Stimulated activated CD4-positive, alpha-beta T cell treated with anti-CD3 and anti-CD28 coated beads, Interleukin-15, amount 100 ng/mL, for 1 hour (primary cell): ENCODE measurements around the gene PKD1L1.

Source experiments
- DNase-seq, 2 donors: peaks; one replicate each; pipeline ENCODE4 v3.0.0-alpha.2; 2020; ENCODE audit warnings: low read depth in 1 of 2, low spot score in 1 of 2

PKD1L1 gene

DNA sequence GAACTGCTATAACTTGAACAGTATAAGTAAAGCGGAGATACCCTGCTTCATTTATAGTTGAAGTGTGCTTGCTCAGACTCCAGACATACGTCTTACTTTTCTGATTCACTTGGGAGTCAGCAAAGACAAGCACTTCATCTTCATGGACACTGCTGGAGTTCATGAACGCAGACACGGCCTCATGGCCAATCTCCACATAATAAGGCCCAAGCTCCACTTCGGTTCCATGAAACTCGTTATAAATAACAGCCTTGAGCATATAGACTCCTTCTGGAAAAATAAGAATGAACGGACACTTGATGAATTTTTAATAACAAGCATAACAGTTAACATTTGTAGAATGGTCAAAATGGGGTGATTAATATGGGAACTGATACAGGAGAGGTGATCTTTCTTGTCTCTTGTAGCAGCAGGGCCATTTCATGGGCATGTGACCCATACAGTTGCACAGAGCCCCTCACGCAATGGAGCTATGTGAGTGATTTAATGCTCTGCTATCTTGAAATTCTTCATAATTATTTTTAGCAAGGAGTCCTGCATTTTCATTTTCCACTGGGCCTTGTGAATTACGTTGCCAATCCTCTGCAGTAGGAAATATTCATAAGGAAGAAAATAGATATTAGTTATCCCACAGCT lies 40.2 kb downstream of the PKD1L1 start:
- no peak for DNase-seq

DNA sequence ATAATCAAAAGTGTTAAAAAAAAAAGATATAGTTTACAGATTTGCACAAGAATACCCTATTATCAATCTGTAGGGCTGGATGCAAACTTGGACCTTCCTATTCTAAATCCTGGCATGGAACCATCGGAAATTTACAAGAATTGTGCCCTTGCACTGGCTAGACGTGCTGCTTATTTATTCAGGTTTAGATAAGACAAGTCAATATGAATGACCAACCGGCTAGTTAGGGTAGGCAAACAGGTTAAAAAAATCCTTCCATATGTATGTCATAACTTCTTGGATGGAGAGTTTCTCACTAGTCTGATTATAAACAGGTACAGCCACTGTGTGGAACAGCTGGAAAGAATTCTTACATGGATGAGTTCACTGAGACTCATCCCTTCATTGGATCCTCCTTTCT lies 41.4 kb downstream of the PKD1L1 start:
- DNase-seq, result no peak

DNA sequence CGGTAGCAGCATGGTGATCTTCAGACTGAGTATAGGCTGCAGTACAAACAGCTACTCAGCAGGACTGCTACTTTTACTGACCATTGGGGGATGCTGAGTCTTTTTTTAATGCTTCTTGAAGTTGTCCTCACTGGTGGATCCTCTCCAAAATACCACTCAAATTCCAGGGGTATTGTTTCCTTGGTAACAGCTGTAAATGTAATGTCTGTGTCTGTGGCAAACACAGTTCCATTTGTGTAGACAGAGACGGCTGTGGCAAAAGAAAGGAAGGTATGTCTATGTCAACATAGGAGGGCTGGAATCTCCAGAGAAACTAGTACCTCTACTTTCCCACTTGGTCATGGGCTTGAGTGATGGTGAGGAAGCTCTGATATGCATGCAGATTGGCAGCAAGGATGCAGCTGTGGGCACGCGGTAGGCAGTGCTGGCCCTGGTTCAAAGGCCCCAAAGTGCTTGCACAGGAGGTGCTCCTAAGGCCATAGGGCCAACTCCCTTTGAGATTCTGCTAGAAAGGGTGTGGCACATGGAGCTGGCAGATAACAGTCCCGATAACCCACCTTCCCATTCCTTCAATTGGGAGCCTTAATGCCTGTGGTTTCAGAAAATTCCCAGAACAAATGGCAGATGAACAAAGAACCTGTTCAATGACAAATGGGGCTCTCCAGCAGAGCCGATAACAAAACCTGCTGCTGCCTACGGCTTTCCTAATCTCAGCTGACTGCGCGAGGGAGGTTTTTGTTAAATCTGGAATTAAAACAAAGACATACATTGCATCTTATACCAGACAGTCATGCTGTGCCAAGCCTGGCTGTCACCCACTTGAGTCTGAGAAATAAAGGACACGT lies 43.0 kb downstream of the PKD1L1 start:
- DNase-seq, result no peak

DNA sequence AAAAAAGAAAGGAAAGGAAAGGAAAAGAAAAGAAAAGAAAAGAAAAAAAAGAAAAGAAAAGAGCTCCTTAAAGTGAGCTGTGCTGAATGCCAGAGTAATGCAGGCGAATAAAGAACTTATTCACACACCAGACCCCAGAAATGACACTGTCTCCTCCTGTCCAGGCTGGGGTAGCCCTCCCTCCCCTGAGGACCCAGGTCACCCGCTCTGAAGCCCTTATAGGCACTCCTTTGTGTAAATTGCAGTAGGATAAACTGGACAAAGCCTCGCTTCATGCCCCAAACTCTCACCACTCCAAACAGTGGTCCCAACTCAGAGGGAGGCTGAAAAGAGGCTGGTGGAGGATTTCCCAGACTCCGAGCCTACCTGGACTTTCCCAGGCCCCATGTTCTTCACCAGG lies 46.3 kb downstream of the PKD1L1 start:
- no peak for DNase-seq

DNA sequence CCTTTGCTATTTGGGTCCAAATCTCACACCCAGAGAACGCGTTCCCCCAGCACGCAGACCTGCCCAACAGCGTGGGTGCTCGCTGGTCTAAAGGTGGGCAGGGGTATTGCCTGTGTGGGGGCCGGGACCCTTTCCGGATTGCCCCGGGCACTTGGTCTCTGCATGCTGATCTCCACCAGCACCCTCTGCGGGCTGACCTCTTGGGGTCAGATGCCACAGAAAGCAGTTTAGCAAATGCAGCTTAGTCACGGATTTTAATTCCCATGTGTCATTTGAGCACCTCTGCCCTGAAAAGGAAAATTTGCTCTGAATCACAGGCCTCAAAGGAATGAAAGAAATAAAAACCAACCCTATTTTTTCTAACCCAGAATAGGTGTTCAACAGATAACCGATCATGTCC lies 46.7 kb downstream of the PKD1L1 start:
- DNase-seq, result no peak

DNA sequence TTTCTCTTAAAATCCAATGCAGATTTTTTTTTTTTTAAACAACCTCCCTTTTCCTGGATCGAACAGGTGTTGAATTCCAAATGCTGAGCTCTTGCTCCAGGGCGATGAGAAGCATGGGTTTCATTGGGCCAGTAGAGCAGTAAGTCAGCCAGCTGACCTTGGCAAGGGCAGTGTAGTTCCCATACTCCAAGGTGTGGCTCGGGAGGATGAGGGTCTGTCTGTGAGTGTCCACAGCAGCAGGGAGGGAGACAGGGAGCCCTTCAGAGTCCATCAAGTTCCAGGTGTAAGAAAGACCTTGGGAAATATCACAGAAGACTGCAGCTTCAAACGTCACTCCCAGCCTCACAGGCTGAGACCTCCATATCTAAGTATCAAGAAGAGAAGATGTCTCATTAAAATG lies 50.4 kb downstream of the PKD1L1 start:
- DNase-seq, result no peak

DNA sequence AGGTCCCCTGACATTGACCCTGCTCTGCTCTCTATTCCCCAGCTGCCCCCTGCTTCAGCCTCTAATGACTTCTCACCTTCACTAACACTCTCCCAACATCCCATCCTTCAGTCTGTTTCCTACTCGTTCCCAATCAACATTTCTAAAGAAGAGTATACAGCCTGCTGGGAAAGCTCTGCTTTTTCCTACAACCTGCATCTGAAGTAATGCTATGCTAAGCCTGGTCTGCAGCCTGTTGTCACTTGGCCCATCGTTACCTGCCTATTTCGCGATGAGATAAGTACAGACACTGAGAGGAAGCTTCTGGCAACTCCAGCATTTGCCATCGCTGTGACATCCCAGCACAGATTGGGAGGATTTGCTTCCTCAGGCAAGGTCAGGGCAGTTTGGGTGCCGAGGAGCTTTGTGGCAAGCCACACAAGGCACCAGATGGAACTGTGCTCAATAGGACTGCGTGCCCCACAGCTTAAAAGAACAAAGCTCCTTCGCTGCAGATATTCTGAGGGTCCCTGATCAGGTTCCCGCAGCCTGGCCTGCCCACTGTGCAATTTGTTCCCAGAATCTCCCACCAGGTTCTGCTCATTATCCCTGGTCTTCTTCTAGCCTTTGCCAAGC lies 51.4 kb downstream of the PKD1L1 start:
- no peak for DNase-seq

DNA sequence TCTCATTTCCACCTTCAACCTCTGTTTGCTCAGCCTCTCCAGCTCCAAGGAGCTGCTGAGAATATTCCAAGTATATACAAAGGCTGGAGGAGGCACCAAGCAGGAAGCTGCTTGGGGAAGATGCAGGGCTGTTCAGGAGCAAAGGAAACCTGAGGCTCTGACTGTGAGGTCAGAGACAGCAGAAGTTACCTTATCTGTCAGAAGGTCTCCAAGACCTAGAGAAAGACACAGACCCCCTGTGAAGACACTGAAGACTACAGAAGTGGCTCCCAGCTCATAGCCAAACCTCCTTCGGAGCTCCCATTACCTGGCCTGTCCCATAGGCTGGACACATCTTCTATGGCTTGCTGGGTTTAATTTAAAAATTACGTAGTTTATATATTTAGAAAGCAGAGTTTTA lies 53.2 kb downstream of the PKD1L1 start:
- DNase-seq, result no peak

DNA sequence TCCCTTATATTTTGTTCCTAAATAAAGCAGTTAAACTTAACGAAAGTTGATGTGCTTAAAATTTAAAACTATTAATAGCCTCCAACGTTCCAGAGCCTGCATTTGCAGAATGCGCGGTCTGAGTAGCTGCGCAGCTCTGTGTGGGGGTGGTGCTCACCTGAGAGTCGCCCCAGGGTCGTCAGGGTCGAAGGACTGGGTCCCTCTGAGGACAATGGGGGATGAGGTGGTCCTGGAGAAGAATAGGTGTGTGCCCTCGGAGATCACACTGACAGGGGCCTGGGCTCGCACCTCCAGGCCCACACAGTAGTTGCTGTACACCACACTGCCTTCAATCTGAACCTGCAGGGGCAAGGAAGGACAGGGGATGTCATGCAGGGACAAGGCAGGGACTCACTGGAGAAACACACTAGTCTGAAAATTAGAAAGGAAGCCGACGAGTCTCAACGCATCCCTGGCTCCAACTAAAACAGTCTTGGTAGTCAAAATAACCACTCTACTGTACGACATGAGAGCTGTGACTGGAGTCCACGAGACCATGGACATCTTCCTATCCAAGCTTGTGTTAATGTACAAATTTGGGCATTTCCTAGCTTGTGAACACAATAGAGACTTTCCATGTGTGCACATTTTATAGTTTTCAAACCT lies 54.4 kb downstream of the PKD1L1 start:
- no peak for DNase-seq

DNA sequence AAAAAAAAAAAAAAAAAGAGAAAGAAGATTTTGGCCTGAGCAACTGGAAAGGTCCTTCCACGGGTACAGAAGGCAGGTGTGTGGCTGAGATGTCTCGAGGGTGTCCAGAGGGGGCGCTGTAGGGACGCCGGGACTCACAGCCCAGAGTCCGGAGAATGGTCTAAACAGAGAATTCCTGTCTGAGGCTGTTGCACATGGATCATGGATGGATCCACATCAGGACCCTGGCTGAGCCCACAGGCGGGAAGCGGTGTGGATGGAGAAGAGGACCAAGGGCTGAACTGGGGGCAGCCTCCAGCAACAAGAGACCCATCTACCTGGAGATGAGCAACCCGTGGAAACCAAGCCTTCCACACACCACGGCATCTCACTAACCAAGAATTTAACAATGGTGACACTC lies 55.0 kb downstream of the PKD1L1 start:
- DNase-seq, result no peak

DNA sequence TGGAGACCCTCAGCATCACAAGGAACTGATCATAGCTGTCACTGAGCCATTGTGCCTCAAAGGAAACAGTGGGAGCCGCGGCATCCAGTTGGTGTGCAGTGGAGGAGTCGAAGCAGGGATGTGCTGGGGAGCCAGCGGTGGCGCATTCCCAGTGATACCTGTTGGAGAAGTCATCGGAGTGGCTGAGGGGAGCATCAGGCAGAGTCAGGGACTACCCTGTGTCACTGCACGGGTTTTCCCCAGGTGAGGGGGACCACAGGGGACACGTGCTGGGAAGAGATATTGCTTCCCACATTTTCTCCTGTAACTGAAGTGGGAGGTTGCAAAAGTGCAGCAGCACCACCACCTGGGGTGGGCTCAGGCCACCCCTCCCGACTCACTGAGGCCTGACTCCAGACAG lies 57.7 kb downstream of the PKD1L1 start:
- DNase-seq, result no peak

DNA sequence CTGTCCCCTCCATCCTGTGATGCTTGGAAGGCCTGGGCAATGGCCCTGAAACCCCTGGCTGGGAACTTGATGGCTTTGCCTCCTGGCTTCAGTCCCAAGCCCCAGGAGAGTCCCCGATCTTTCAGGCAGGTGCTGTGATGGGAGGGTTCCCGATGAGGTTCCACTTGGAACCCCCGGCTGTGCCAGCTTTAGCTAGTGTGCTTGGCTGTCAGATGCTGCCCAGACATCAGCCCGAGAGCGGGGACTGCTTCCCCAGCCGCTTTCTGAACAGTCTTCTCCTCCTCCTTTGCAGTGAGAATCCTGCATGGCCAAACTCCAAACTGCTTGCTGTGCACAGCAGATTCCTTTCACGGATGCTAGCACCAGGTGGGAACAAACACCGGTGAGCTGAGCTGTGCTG lies 58.1 kb downstream of the PKD1L1 start:
- DNase-seq, result no peak

DNA sequence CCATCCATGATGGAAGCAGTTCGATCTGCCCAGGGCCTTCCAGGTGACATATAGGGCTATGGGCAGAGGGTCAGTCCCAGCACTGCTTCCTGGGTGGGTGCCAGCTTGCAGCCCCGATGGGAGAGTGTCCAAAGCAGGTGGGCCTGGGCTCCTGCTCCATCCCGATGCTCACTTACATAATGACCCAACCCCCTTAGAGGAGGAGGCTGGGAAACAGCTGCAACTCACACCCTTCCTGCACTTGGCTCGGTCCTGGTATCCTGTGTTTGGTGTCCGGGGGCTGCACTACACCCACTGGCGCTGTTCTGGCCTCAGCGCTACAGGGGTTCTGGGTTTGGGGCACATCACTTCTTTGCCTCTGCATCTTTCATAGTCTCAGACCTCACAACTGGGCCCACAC lies 58.5 kb downstream of the PKD1L1 start:
- no peak for DNase-seq

DNA sequence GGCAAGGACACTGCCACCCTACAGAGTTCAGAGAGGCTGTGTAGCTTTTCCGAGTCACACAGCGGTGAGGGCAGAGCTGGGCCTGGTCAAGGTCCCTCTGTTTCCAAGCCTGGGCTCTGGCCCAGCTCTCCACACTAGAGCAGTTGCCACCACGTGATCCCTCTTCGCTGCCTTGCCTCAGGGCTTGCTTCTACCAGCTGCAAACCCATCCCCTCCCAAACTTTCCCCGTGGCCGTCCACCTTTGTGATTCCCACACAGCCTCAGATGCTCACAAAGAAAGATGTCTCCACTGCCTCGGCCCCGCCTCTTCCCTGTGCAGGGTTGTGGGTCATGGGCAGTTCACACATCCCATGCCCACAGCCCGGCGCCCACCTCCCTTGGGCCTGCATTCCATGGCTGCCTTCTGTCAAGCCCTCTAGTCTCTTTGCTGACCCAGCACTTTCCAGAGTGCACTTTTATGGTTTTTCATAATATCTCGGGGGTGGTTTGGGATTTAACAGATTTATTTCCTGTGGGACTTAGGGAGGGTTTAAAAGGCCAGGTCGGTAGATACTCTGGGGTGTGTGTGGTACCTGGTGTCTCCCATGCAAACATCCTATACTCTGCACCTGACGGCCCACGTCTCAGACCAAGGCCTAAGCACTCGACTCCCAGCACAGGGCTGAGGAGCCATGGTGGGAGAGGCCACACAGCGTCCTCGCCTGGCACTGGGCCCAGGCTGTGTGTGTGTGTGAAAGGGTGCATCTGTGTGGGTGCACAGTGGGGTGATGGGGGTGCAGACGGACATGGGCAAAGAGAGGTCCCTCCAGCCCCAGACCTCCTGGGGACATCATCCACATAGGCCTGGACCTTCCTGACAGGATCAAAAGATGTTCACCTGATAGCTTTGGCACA lies 59.6 kb downstream of the PKD1L1 start:
- DNase-seq, result no peak

DNA sequence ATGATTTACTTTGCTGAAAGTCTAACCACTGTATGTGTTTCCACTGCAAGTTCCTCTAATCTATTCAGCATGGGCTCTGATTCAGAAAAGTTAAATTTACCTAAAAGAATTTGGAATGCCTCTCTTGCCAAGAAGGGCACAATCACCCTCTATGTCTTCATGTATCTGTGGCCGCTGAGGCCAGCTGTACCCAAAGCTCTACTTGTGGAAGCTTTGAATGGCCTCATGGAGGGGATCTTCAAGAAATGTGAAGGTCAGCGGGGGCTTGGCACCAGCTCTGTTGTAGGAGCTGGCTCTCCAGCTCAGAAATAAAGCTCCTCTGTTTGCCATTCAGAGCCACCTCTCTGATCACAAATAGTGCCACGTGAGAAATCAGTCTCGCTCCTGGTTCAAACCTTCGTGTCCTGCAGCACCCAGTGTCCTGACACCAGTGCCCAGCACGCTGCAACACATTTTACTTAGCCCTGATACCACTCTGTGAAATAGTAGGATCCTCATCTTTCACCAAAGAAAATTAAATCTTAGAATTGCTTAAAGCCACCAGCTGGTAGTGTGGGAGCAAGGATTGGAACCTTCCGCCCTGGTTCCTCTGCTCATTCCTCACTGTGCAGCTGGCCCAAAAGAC lies 61.1 kb downstream of the PKD1L1 start:
- DNase-seq, result no peak

DNA sequence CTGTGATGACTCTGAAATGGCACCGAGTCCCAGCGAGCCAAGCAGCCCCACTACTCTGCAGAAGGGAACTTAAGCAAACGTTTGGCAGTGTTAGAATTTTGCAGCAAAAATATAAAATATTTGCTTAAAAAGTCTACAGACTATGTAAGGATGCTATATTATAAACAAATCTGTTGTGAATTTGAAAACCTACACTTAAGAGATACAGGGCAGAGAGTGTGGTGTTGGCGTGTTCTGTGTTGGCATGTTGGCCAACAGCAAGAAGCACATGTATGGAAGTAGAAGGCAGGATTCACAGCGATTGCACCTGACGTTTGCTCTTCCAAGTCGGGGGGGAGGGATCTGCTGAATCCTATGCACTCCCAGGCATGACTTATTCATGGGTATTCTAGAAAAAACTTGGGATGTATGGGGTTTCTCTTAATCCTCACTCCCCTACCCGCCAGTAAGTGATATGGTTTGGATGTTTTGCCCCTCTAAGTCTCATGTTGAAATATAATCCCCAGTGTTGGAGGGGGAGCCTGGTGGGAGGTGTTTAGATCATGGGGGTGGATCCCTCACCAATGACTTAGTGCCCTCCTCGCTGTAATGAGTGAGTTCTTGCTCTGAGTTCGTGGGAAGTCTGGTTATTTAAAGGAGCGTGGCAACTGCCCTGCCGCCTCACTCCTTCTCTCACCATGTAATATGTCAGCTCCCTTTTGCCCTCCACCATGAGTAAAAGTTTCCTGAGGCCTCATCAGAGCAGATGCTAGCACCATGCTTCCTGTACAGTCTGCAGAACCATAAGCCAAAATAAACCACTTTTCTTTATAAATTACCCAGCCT lies 62.1 kb downstream of the PKD1L1 start:
- DNase-seq, result no peak

DNA sequence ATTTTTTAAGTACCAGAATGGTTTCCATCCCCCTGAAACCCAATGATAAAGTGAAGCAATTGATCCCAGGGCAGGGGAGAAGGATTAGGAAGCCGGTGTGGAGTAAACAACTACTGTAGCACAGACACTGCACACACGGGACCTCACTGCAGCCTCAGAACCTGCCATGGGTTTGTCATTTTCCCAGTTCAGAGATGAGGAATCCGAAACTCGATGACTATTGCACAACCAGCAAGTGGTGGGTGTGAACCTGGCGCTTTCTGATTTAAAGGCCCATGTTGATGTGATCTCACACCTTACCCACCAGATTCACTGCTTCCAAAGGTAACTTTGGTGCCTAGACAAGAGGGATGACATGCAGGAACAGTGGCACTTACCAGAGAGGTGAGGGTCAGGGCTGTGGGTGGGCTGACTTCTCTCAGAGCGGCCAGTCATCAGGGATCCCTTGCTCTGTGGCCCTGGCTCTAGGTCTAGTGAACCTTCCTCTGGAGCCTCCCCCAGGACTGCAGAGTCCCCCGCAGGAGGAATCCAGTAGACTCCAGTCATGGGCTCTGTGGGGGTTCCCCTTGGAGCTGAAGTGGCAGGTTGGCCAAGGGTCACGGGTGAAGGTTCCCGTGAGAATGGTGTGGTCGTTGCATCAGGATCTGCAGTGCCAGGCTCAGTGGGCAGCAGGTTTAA lies 62.8 kb downstream of the PKD1L1 start:
- DNase-seq, result no peak

DNA sequence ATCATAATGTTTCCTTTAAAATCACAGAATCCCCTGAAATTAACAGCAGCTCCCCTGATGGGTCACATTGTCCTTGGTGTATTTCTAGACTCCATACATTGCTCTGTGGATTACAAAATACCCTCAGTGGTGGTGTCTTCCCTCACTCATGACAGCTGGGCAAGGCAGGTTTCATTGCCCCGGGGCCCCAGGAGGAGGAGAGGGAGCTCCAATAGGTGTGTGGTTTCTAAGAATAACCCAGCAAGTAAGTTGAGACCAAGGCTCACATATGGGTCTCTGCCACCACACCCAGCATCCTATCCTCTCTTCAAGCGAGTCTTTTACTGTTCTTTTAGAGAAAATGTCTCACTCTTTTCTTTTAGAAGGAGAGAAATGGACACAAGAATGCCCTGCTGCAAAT lies 63.6 kb downstream of the PKD1L1 start:
- DNase-seq, result no peak

DNA sequence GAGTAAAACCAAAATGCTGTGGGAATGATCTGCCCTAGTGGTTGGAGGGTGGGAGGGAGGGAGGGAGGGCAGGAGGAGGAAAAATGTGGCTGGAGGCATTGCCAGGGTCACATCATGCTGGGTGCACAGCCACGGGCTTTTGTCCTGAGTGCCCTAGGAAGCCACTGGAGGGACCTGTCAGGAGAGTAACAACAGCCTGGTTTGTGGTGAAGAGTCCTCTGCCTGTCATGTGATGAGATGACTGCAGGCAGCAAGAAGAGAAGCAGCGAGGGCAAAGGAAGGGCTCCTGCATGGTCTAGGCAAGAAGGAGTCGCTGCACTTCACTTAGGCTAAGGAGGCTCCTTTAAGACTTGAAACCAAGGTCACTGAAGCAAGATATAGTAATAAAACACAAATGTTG lies 65.6 kb downstream of the PKD1L1 start:
- no peak for DNase-seq
